GM19452 (cell line): ENCODE measurements around the gene MICALL1.

ENCODE experiments used
- ATAC-seq: cut with Tn5 transposase; IDR thresholded peaks from one replicate; pipeline ENCODE4 v1.9.1; 2021; ENCODE audit not compliant: unreplicated experiment

MICALL1 gene

GRCh38 chr22:37982151-37982785 lies 76.2 kb downstream of the MICALL1 start:
- ATAC-seq = no peak

- no peak for ATAC-seq
Measured at GRCh38 chr22:37982938-37983859, 77.1 kb downstream of the MICALL1 start.

- no peak for ATAC-seq
Measured at GRCh38 chr22:37983860-37984791, 78.0 kb downstream of the MICALL1 start, which contains the start of gene SOX10. TSS of gene SOX10 (minus strand) at chr22:37984555. CDS start at chr22:37983784, 771 bp downstream.

- ATAC-seq = no peak
Measured at GRCh38 chr22:37985050-37985585, 79.0 kb downstream of the MICALL1 start.

GRCh38 chr22:37985751-37986281 lies 79.7 kb downstream of the MICALL1 start:
- no peak for ATAC-seq

- ATAC-seq = no peak
Measured at GRCh38 chr22:37986371-37986770, 80.3 kb downstream of the MICALL1 start.

GRCh38 chr22:37989146-37990045 lies 83.3 kb downstream of the MICALL1 start:
- ATAC-seq = no peak

- no peak for ATAC-seq
Measured at GRCh38 chr22:37990301-37990700, 84.2 kb downstream of the MICALL1 start.

- ATAC-seq = no peak
Measured at GRCh38 chr22:37990862-37991261, 84.8 kb downstream of the MICALL1 start.

- no peak for ATAC-seq
Measured at GRCh38 chr22:37991731-37992442, 85.8 kb downstream of the MICALL1 start.
